Breast epithelium (tissue), 3 donors: ENCODE results near the gene ATP9A.

Experiments
- CTCF ChIP-seq, 3 donors: fragments of 450-650 bp; IDR thresholded peaks; one replicate each; pipeline ENCODE4 v1.5.1; 2016 to 2017; ENCODE audit warnings: antibody characterized with exemption in 3 of 3, mild to moderate bottlenecking in 3 of 3, moderate library complexity in 3 of 3
- POLR2A ChIP-seq: fragments of 450-650 bp; IDR thresholded peaks from one replicate; pipeline ENCODE4 v1.6.1; 2016; ENCODE audit warnings: antibody characterized with exemption, mild to moderate bottlenecking, moderate library complexity
- POLR2AphosphoS5 ChIP-seq, 3 donors: sonication (generic); formaldehyde crosslinking; IDR thresholded peaks; one replicate each; pipeline ENCODE4 v1.6.1; 2017; ENCODE audit warnings: antibody characterized with exemption in 3 of 3

GRCh38 chr20:51624157-51624731 lies 143.9 kb downstream of the ATP9A start:
- TF ChIP-seq POLR2A (no peak), CTCF (IDR thresholded peaks at IDR 0.05) (peak in 1 of 3 donors; percentile 55), POLR2AphosphoS5 (IDR thresholded peaks at IDR 0.05) (no peak)
